HG02970 (cell line): ENCODE results near the gene CDAN1.
A peak's percentile ranks its signal among the peaks of the same experiment; 100 is the strongest.
"Not testable (repeated sequence)": the region's sequence is repeated elsewhere in the genome, so short reads cannot be mapped to it uniquely, and the experiment has no call there.

ENCODE experiments used
- ATAC-seq: cut with Tn5 transposase; IDR thresholded peaks from one replicate; pipeline ENCODE4 v1.9.1; 2021; ENCODE audit warnings: mild to moderate bottlenecking, moderate library complexity, moderate number of reproducible peaks; ENCODE audit not compliant: unreplicated experiment, low FRiP score

Gene CDAN1

DNA sequence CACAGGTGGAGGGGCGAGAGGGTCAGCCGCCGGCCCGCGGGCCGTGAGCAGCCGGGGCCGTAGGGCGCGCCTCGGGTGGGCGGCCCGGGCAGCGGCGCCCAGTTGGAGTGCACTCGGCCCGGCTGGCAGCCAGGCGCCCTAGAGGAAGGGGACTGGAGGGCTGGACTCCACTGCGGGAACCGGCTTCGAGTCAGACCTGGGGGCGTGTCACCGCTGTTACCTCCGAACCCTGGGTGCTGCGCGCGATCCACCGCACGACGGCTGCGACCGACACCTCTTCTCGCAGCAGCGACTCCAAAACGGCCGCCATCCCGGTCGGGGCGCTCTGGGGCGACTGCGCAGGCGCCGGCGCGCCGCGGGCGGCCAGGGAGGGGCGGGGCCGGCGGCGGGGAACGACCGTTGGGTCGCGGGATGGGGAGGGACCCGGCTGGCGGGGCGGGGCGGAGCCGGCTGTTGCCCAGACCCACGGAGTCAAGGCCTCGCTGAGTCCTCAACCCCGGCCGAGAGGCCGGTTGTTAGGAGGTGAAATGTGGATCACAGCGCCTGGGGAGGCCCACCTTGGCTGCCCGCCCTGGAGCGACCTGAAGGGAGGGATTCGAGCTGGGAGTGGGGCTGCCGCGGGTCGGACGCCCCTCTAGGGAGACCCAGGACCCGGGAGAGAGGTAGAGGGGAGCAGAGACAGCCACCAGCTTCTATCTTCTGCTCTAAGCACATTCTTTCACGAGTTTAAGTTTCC lies at the start of gene CDAN1:
CDAN1 (minus strand) TSS at position 336 of the 736 bp plus-strand sequence; CDS start at position 310, 26 bp downstream.
- peak; percentile 91 for ATAC-seq

GRCh38 chr15:42785569-42785968 lies 48.6 kb upstream of the CDAN1 start:
- no peak for ATAC-seq

- ATAC-seq = no peak
Observed at GRCh38 chr15:42784705-42785104, 47.8 kb upstream of the CDAN1 start.

- no peak for ATAC-seq
Observed at GRCh38 chr15:42782716-42783115, 45.8 kb upstream of the CDAN1 start.

GRCh38 chr15:42775416-42775815 lies 38.5 kb upstream of the CDAN1 start:
- ATAC-seq = no peak

DNA sequence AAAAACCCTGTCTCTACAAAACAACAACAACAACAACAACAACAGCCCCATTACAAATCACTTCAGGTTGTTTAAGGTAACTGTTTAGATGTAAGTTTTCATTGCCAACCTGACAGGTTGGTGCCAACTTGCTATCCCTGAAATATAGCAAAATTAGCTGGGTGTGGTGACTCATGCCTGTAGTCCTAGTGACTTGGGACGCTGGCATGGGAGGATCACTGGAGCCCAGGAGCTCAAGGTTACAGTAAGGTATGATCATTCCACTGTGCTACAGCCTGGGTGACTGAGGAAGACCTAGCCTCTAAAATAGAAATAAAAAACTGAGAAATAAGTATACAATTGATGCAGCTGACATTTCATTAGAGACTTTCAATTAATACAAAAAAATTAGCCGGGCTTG lies 36.0 kb upstream of the CDAN1 start:
- no peak for ATAC-seq

DNA sequence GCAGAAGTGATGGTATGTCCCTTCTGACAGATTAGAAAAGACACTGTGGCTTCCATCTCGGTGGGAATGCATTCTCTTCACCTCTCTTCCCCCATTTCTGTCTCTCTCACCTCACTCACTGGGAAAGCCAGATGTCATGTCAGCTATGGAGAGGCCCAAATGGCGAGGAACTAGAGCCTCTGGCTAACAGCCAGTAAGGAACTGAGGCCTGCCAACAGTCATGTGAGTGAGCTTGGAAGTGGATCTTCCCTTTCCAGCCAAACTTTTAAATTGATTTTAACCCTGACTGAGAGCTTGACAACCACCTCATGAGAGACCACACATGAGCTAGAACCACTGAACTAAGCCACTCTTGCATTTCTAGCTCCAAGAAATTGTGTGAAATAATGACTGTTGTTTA lies 35.2 kb upstream of the CDAN1 start:
- ATAC-seq = no peak

GRCh38 chr15:42766109-42766508 lies 29.2 kb upstream of the CDAN1 start:
- not testable (repeated sequence) for ATAC-seq

DNA sequence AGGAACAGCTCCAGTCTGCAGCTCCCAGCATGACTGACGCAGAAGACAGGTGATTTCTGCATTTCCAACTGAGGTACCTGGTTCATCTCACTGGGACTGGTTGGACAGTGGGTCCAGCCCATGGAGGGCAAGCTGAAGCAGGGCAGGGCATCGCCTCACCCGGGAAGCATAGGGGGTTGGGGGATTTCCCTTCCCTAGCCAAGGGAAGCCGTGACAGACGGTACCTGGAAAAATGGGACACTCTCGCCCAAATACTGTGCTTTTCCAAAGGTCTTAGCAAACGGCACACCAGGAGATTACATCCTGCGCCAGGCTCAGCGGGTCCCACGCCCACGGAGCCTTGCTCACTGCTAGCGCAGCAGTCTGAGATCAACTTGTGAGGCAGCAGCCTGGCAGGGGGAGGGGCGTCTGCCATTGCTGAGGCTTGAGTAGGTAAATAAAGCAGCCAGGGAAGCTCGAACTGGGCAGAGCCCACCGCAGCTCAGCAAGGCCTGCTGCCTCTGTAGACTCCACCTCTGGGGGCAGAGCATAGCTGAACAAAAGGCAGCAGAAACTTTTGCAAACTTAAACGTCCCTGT lies 27.3 kb upstream of the CDAN1 start:
- not testable (repeated sequence) for ATAC-seq

GRCh38 chr15:42761813-42762212 lies 24.9 kb upstream of the CDAN1 start:
- ATAC-seq = not testable (repeated sequence)

DNA sequence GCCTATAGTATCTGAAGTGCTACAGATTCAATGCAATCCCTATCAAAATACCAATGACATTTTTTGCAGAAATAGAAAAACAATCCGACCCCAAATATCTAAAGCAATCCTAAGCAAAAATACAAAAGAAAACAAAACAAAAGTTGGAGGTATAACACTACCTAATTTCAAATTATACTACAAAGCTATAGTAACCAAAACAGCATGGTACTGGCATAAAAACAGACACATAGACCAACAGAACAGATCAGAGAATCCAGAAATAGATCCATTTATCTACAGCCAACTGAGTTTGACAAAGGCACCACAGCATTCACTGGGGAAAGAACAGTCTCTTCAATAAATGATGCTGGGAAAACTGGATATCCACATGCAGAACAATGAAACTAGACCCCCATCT lies 23.8 kb upstream of the CDAN1 start:
- no peak for ATAC-seq

GRCh38 chr15:42759093-42759492 lies 22.2 kb upstream of the CDAN1 start:
- ATAC-seq = no peak

DNA sequence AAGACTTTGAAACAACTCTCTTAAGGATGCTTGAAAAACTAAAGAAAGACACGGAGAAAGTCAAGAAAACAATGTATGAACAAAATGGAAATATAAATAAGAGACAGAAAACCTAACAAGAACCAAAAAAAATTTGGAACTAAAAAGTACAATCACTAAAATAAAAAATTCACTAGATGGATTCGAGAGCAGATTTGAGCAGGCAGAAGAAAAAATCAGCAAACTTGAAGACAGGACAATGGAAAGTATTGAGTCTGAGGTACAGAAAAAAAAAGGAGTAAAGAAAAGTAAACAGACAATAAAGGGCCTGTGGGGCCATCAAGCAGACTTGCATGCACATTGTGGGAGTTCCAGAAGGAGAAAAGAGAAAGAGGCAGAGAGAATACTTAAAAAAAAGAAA lies 13.4 kb upstream of the CDAN1 start:
- no peak for ATAC-seq

- no peak for ATAC-seq
Observed at GRCh38 chr15:42749266-42749665, 12.3 kb upstream of the CDAN1 start.

DNA sequence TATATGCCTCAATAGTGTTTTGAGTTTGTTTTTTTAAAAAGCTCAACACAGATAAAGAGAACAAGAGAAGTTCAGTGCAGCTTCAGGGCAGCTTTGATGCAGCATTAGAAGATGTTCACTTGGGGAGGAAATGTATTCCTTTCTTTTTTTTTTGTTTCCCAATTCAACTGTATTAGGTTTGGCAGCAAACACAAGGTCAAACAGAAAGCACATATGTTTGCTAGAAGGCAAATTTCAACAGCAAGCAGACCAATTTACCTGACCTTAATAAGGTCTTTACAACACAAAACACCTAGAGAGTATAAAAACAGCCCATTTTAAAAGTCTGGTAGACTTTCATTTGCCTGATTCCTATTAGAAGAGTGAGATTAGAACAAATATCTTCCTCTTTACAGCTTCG lies 7.3 kb upstream of the CDAN1 start:
- ATAC-seq = no peak

GRCh38 chr15:42742149-42742548 lies 5.2 kb upstream of the CDAN1 start:
- ATAC-seq = no peak

GRCh38 chr15:42741710-42742109 lies 4.8 kb upstream of the CDAN1 start:
- ATAC-seq = no peak

DNA sequence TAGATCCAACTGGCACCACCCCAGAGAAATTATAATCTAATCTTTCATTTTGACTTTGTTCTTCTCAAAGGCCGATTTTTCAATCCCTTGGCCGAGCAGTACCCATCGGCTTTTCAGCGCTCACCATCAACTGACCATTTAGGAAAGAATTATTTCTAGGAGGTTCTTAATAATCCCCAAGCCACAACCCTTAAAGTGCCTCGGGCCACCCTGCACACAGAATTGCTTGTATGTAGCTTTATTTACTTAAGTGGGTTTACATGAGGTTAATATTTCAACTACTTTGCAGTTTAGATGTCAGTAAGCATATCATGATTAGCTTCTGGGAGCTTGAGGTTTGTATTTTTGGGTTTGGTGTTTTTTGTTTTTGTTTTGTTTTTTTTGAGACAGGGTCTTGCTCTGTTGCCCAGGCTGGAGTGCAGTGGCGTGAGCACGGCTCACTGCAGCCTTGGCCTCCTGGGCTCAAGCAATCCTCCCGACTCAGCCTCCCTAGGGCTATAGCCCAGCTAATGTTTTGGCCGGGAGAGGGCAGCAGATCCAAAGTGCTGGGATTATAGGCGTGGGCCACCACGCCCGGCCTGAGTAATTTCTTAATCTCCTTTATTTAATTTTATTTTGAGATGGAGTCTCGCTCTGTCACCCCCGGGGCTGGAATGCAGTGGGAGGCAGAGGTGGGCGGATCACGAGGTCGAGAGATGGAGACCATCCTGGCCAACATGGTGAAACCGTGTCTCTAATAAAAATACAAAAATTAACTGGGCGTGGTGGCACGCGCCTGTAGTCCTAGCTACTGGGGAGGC lies 801 bp upstream of the CDAN1 start:
- ATAC-seq = no peak

DNA sequence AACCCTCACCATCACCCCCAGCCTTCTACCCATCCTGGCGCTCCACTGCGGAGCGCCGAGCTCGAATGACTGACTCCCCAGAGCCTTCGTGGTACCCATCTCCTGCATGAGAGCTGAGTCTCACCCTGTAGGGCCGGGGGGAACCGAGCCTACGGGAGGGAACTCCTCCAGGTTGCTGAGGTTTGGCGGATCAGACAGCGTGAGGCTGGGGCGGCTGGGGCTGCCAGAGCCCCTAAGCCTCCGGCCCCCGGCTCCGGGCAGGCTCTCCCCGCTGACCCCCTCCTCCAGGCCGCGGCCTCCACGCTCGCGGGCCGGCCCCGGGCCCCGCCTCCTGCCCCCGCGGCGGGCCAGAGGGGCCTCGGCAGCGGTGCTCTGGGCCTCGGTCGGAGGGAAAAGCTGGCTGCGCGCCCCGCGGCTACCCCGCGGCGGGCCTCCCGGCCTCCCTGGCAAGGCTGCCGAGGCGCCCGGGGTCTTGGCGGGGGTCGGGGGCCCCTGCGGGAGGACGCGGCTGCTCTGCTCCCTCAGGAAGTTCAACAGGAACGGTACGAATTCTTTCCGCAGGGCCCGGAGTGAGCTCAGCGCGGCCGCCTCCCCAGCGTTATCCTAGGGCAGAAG lies 643 bp downstream of the CDAN1 start:
- ATAC-seq = peak; percentile 25

DNA sequence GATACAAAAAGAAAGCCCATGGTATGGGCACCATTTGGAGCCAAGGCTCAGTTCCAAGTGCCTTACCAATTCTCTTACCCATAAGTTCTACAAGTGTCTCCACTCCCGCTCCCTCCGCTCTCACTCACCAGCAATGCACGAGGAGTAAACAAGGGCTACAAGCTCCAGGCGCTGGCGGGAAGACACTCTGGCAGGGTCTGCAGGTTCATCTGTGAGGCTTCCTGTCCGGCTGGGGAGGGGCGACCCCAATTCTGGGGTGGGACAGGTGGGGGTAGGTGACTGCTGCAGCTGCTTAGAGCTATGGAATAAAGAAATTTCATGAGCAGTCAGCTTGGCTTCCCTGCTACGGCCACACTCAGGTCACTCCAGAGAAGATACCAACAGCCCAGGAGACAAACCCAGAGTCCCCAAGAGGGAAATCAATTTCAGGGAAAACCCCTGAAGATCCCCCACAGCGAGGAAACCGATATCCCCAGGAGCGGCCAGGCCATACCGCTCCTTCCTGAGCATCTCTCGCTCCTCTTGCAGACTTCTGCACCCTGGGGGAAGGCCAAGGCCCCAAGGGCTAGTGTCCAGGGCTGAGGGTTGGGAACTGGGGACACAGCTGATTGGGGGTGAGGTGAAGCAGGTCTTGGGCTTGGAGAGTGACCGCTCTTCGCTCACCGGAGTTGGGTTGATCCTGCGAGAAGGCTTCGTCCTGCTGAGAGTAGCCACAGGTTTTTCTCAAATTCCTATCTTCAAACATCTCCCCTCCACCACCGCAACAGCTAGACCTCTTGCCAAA lies 1.4 kb downstream of the CDAN1 start:
- ATAC-seq = no peak
